ENCODE measurements around the gene SREBF2. TPM values are rescaled to one million over a fixed set of nuclear protein-coding genes. Genes with fewer than 3 reads are reported as not detected.

Gene SREBF2
- total and polyA plus RNA-seq, 2 of the 13 experiments (the other 11 are each of a cell fraction or from before 2014, with no cell fraction given), result 53.8 to 72.6 TPM

DNA sequence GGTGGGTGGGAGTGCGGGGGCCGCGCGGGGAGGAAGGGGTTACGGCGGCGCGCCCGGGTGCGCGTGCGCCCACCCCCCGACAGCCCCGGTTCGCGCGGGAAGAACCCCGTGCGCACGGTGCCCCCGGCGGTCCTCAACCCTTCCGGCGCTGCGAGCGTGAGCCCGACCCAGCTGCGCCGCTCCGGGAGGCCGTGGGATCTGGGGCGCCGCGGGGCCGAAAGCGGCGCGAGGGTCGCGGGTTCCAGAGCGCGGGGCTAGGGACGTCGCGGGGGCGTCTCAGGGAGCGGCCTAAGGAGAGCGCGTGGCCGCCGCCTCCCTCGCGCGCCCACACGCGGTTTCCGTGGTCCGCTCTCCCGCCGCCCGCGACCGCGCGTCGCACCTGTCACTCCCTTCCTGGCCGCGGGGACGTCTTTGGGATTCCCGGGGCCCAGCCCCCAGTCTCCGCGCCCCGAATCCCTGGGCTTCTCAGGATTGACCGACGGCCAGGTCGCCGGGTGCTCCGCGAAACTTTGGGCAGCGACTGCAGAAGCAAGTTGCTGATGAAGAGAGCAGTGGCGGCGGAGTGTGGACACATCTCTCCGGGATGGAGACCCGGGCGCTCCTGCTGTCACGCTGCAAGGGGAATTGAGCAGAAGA, 582 bp downstream of the SREBF2 start (continued):
- TF ChIP-seq, protein P1, sequence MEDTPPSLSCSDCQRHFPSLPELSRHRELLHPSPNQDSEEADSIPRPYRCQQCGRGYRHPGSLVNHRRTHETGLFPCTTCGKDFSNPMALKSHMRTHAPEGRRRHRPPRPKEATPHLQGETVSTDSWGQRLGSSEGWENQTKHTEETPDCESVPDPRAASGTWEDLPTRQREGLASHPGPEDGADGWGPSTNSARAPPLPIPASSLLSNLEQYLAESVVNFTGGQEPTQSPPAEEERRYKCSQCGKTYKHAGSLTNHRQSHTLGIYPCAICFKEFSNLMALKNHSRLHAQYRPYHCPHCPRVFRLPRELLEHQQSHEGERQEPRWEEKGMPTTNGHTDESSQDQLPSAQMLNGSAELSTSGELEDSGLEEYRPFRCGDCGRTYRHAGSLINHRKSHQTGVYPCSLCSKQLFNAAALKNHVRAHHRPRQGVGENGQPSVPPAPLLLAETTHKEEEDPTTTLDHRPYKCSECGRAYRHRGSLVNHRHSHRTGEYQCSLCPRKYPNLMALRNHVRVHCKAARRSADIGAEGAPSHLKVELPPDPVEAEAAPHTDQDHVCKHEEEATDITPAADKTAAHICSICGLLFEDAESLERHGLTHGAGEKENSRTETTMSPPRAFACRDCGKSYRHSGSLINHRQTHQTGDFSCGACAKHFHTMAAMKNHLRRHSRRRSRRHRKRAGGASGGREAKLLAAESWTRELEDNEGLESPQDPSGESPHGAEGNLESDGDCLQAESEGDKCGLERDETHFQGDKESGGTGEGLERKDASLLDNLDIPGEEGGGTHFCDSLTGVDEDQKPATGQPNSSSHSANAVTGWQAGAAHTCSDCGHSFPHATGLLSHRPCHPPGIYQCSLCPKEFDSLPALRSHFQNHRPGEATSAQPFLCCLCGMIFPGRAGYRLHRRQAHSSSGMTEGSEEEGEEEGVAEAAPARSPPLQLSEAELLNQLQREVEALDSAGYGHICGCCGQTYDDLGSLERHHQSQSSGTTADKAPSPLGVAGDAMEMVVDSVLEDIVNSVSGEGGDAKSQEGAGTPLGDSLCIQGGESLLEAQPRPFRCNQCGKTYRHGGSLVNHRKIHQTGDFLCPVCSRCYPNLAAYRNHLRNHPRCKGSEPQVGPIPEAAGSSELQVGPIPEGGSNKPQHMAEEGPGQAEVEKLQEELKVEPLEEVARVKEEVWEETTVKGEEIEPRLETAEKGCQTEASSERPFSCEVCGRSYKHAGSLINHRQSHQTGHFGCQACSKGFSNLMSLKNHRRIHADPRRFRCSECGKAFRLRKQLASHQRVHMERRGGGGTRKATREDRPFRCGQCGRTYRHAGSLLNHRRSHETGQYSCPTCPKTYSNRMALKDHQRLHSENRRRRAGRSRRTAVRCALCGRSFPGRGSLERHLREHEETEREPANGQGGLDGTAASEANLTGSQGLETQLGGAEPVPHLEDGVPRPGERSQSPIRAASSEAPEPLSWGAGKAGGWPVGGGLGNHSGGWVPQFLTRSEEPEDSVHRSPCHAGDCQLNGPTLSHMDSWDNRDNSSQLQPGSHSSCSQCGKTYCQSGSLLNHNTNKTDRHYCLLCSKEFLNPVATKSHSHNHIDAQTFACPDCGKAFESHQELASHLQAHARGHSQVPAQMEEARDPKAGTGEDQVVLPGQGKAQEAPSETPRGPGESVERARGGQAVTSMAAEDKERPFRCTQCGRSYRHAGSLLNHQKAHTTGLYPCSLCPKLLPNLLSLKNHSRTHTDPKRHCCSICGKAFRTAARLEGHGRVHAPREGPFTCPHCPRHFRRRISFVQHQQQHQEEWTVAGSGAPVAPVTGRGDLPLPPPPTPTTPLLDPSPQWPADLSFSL (CRISPR knock-in tag; IDR thresholded peaks at IDR 0.05), result no peak
- TF ChIP-seq REPIN1 (CRISPR knock-in tag; IDR thresholded peaks at IDR 0.05; ENCODE audit: borderline replicate concordance, low read depth) (no peak), MYC (CRISPR knock-in tag; IDR thresholded peaks at IDR 0.05; ENCODE audit: borderline replicate concordance) (peak; percentile 67), ZNF607 (CRISPR knock-in tag; IDR thresholded peaks at IDR 0.05; ENCODE audit: borderline replicate concordance) (0 out of 2 replicates have a peak, but pooled peaks have one; percentile 57), ETV5 (CRISPR knock-in tag; IDR thresholded peaks at IDR 0.05; ENCODE audit: borderline replicate concordance) (0 out of 2 replicates have a peak, but pooled peaks have one; percentile 4), NAIF1 (CRISPR knock-in tag; IDR thresholded peaks at IDR 0.05; ENCODE audit: borderline replicate concordance) (no peak; the same call in 1 of the 2 replicates), CBFB (CRISPR knock-in tag; IDR thresholded peaks at IDR 0.05) (no peak)
- TF ChIP-seq, protein P2, sequence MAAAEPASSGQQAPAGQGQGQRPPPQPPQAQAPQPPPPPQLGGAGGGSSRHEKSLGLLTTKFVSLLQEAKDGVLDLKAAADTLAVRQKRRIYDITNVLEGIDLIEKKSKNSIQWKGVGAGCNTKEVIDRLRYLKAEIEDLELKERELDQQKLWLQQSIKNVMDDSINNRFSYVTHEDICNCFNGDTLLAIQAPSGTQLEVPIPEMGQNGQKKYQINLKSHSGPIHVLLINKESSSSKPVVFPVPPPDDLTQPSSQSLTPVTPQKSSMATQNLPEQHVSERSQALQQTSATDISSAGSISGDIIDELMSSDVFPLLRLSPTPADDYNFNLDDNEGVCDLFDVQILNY (CRISPR knock-in tag; conservative IDR thresholded peaks at IDR 0.05), result 0 out of 2 replicates have a peak, but pooled peaks have one; percentile 49
- TF ChIP-seq, protein P3, sequence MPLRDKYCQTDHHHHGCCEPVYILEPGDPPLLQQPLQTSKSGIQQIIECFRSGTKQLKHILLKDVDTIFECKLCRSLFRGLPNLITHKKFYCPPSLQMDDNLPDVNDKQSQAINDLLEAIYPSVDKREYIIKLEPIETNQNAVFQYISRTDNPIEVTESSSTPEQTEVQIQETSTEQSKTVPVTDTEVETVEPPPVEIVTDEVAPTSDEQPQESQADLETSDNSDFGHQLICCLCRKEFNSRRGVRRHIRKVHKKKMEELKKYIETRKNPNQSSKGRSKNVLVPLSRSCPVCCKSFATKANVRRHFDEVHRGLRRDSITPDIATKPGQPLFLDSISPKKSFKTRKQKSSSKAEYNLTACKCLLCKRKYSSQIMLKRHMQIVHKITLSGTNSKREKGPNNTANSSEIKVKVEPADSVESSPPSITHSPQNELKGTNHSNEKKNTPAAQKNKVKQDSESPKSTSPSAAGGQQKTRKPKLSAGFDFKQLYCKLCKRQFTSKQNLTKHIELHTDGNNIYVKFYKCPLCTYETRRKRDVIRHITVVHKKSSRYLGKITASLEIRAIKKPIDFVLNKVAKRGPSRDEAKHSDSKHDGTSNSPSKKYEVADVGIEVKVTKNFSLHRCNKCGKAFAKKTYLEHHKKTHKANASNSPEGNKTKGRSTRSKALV (CRISPR knock-in tag; IDR thresholded peaks at IDR 0.05), result 0 out of 2 replicates have a peak, but pooled peaks have one; percentile 5
- TF ChIP-seq, protein P4, sequence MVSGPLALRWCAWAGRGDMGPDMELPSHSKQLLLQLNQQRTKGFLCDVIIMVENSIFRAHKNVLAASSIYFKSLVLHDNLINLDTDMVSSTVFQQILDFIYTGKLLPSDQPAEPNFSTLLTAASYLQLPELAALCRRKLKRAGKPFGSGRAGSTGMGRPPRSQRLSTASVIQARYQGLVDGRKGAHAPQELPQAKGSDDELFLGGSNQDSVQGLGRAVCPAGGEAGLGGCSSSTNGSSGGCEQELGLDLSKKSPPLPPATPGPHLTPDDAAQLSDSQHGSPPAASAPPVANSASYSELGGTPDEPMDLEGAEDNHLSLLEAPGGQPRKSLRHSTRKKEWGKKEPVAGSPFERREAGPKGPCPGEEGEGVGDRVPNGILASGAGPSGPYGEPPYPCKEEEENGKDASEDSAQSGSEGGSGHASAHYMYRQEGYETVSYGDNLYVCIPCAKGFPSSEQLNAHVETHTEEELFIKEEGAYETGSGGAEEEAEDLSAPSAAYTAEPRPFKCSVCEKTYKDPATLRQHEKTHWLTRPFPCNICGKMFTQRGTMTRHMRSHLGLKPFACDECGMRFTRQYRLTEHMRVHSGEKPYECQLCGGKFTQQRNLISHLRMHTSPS (CRISPR knock-in tag; IDR thresholded peaks at IDR 0.05; ENCODE audit: low read depth), result no peak
- TF ChIP-seq, protein P5, sequence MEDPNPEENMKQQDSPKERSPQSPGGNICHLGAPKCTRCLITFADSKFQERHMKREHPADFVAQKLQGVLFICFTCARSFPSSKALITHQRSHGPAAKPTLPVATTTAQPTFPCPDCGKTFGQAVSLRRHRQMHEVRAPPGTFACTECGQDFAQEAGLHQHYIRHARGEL (CRISPR knock-in tag; IDR thresholded peaks at IDR 0.05), result peak; percentile 70; the same call in 1 of the 2 replicates
- TF ChIP-seq, protein P6, sequence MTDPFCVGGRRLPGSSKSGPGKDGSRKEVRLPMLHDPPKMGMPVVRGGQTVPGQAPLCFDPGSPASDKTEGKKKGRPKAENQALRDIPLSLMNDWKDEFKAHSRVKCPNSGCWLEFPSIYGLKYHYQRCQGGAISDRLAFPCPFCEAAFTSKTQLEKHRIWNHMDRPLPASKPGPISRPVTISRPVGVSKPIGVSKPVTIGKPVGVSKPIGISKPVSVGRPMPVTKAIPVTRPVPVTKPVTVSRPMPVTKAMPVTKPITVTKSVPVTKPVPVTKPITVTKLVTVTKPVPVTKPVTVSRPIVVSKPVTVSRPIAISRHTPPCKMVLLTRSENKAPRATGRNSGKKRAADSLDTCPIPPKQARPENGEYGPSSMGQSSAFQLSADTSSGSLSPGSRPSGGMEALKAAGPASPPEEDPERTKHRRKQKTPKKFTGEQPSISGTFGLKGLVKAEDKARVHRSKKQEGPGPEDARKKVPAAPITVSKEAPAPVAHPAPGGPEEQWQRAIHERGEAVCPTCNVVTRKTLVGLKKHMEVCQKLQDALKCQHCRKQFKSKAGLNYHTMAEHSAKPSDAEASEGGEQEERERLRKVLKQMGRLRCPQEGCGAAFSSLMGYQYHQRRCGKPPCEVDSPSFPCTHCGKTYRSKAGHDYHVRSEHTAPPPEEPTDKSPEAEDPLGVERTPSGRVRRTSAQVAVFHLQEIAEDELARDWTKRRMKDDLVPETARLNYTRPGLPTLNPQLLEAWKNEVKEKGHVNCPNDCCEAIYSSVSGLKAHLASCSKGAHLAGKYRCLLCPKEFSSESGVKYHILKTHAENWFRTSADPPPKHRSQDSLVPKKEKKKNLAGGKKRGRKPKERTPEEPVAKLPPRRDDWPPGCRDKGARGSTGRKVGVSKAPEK (CRISPR knock-in tag; IDR thresholded peaks at IDR 0.05; ENCODE audit: borderline replicate concordance), result no peak

Data from HepG2 (cell line).